T-helper 22 cell (primary cell): ENCODE results near the gene SLC6A13.
"Not testable (repeated sequence)": the region's sequence is repeated elsewhere in the genome, so short reads cannot be mapped to it uniquely, and the experiment has no call there.

Experiments
- DNase-seq: peaks from one replicate; pipeline ENCODE4 v3.0.0-alpha.2; 2020; ENCODE audit warnings: low read depth

The SLC6A13 gene

DNA sequence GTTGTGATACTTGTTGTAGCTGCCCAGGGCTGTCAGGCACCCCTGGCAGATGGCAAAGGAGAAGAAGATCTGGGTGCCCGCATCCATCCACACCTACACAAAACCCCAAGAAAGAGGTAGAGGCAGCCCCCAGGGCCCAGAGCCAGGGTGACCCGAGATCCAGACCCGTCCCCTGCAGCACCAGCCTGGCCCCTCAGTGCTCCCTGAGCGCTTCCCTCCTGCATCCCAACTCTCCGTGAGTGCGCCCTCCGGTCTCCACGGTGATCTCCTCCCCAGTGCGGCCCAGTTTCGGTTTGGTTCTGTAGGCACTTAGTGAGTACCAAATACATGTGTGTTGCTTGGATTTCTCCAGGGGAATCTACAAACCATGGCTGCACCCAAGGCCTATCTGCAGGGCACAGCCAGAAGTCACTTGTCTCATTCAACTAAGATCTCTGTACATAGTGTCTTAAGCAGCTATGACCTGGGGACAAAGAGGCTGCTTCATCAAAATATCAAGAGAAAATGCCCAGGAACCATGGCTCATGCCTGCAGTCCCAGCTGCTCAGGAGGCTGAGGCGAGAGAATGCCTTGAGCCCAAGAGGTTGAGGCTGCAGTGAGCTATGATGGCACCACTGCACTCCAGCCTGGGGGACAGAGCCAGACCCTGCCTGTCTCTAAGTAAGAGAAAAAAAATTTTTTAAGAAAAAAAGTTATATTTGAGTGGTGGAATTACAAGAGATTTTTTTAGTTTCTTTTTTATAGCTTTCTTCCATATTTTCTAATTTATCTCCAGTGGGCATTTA, 64.5 kb downstream of the SLC6A13 start:
- no peak for DNase-seq

DNA sequence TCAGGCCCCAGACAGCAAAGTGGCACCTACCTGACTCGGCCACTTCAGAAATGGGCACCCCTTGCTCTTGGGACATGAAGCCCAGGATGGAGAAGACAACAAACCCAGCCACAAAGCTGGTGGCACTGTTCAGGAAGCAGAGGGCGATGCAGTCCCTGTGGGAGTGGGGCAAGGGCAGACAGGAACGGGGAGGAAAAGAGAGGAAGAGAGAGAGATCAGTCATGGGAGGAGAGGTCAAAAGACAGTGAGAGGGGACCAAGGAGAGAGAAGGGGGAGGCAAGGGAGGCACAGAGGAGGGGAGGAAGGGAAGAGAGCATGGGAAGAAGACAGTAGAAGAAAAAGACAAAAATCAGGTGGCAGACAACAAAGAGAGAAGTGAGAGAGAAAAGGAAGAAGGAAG, 65.3 kb downstream of the SLC6A13 start:
- DNase-seq: no peak

DNA sequence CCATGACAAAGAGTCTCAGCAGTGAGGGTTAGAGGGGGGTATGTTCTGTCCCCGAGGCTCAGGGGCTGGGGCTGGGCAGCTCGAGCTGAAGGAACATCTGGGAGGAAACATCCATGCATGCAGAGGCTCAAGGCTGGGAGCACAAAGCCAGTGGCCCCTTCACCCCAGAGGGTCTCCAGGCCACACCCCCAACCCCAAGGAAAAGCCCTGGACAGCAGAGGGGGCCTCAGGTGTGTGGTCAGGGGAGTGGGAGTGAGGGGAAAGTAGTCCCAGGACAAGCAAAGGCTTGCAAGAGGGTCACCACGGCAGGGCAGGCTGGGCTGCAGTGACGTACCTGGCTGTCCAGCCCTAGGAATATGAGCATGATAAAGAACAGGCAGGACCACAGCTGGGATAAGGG, 66.2 kb downstream of the SLC6A13 start:
- no peak for DNase-seq

DNA sequence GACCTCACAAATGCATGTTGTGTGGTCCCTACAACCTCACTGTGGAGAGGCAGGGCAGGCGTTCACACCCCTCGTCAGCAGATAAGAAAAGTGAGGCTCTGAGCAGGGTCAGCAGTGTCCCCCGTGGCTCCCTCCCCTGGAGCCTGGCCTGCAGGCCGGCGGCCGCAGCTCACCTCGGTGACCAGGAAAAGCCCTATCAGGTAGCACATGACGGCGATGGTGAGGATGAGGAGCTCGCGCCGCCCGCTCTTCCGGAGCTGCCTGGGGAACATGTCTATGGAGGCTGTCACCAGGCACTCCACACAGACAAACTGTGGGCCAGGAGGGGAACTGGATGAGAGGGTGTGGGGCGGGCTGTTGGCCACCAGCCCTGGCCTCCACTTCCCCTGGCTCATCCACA, 66.7 kb downstream of the SLC6A13 start:
- DNase-seq: no peak

DNA sequence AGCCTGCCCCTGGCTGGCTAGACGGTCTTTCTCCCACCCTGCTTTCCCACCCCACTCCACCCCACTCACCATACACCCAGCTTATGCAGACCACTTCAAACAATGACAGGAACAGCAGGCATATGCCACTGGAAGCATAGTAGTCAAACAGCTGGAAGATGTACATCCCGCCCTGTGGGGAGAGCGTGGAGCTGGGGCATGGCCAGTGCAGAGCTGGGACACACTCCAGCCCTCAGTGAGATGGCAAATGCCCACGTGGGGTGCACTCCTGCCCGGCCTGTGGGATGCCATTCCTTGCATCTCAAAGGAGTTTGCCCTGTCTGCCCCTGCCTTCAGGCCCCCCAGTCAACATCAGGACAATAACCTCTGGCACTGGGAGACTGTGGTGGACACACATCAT, 67.5 kb downstream of the SLC6A13 start:
- no peak for DNase-seq

DNA sequence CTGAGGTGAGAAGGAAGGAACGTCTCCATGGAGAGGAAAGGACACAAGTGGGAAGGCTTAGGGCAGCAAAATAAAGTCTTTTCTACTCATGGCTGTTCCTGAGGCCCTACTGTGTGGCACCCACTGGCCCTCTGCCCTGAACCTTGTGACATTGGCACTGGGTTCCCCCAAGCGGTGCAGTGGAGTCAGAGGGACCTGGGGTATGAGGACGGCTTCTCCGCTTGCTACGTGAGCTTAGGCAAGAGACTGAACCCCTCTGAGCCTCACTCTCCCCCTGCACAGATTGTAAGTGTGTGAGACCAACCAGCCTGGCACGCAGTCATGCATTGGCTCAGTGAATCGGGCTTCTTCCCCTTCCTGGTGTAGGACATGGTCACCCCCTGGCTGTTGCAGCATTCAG, 68.4 kb downstream of the SLC6A13 start:
- no peak for DNase-seq

DNA sequence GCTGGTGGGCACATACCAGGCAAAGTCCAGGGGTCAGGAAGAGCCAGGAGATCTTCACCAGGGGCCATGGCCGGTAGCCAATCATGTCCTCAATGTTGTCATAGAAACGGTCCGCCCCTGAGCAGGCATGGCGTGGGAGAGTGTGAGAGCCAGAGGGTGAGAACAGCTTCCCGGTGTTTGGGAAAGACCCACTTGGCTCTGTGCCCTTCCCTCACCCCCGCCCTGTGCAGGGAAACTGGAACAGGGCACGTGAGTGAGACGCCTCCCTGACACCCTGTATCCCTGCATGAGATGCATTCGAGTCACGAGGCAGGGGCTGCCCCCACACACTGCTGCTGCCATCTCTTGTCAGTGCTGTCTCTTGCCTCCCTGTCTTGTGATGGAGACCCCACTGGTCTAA, 69.4 kb downstream of the SLC6A13 start:
- no peak for DNase-seq

DNA sequence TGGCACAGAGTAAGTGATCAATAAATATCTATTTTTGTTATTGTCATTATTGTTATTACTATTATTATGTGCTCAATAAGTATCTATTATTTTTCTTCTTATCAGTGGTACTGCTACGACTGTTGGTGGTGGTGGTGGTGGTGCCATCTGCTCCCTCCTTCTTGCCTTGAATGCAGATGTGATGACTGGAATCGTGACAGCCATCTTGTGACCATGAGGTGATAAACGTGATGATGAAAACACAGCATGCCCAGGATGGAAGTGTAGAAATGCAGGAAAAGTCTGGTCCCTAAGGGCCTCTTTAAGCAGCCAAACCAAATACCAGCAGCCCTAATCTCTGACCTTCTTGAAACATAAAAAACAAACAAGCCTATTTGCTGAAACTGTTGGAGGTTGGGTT, 71.1 kb downstream of the SLC6A13 start:
- DNase-seq: no peak

DNA sequence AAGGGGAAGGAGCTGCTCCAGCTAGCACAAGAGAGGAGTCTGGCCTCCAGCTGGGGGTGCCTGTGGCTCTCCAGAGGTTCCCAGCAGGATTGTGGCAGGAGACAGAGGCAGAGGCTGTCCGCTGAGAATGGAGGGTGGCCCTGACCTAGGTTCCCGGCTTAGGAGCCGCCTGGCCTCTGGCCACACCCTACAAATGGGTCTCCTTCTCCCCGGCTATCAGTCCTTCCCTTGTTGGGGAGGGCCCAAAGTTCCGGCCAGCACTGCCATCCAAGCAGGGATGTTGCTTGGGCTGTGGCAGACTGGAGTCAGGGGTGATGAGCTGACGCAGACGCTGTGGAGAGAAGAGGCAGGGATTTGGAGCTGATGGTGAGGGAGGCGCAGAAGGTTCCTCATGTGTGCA, 71.8 kb downstream of the SLC6A13 start:
- no peak for DNase-seq

DNA sequence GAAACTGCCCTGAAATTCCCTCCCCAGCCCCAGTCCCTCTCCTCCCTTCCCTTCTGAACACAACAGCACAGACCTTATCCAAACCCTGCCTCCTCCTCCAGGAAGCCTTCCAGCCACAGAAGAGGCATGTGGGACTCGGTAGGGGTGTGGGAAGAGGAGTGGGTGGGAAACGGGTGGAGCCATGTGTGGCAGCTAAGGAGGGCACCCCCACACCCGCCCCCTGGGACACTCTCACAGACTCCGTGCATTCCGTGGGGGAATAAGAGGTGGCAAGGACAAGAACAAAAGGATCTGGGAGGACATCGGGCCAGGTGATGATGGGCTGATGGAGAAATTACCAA, 73.0 kb downstream of the SLC6A13 start:
- no peak for DNase-seq

DNA sequence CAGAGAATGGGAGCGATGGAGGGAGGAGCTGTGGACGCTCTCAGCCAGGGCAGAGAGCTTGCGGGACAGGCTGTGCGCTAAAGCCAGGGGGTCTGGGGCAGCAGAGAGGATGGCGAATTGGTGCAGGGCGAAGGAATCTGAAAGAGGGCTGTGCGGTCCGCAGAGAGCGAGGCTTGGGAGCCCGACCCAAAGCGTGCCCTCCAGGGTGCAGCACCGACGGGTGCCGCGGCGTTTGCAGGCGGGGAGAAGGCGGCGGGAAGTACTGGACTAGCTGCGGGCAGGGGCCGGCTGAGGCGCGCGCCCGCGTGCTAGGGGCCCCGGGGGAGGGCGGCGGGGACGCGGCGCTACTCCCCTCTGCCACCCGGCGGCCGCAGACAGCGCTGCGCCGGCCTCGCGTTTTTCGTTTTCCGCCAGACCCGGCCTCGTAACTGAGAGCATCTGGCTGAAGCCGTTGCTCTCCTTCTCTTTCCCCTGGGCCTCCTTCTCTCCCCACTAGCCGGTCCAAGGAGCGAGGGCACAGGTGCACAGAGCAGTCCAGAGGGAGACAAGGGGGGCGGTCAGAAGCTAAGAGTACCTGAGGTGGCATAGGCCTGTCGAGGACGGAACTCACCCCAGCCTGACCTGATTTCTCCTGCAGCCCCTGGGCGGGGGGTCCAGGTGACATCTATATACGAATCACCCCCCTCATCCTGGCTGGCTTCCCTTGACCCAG, 73.6 kb downstream of the SLC6A13 start:
- no peak for DNase-seq

DNA sequence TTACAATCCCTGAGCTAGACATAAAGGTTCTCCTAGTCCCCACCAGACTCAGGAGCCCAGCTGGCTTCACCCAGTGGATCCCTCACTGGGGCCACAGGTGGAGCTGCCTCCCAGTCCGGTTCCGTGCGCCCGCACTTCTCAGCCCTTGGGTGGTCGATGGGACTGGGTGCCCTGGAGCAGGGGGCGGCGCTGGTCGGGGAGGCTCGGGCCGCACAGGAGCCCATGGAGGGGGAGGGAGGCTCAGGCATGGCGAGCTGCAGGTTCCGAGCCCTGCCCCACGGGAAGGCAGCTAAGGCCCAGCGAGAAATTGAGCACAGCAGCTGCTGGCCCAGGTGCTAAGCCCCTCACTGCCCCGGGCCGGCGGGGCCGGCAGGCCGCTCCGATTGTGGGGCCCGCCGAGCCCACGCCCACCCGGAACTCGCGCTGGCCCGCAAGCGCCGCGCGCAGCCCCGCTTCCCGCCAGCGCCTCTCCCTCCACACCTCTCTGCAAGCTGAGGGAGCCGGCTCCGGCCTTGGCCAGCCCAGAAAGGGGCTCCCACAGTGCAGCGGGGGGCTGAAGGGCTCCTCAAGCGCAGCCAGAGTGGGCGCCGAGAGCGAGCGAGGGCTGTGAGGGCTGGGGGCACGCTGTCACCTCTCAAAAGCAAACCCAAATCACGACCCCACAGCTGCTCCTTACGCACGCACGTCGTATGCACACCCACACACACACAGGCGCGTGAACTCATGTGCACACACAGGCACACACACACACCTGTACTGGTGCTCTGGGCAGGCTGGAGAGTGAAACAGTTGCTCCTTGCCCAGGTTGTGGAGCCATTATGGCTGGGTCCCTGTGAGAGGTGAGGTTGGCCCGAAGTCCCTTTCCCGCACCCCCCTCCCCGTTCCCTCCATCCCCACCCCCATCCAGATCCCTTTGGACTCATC, 74.4 kb downstream of the SLC6A13 start:
- not testable (repeated sequence) for DNase-seq

DNA sequence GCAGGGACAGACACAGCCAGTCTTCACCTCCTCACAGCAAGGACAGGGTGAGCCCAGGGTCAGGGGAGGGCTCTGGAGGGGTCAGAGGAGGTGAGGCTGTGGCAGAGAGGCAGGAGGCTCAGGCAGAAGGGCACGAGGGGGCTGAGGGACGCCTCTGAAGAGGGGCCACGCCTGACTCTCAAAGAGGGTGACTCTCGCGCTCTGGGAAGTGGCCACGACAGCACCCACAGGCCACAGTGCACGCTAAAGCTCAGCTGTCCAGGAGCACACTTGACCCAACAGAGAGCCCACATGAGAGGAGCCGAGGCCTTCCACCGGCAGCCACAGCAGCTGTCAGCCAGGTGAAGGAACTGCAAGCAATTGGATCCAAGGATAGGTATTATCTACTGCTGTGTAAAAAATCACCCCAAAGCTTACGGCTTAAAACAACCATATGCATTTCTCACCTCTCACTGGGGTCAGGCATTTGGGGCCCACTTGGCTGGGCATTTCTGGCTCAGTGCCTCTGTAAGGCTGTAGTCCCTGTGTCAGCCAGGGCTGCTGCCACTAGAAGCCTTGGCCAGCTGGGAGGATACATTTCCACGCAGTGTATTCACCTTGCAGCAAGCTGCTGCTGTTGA, 76.5 kb downstream of the SLC6A13 start:
- DNase-seq: no peak

DNA sequence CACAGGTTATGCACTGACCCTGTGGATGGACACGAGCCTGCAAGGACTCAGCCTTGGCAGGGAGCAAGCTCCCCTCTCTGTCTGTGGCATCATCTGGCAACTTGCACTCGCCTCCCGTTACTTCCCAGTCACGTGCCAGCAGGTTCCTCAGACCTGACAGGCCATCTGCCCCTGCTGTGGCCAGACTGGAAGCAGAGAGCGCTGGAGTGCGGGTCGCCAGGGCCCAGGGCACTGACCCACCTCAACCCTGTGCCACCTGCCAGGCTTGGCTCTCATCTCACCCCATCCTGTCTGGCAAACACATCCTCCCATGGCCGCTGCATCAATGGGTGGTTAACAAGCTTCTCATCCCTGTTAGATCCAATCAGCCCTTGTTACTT, 77.1 kb downstream of the SLC6A13 start:
- DNase-seq: no peak

DNA sequence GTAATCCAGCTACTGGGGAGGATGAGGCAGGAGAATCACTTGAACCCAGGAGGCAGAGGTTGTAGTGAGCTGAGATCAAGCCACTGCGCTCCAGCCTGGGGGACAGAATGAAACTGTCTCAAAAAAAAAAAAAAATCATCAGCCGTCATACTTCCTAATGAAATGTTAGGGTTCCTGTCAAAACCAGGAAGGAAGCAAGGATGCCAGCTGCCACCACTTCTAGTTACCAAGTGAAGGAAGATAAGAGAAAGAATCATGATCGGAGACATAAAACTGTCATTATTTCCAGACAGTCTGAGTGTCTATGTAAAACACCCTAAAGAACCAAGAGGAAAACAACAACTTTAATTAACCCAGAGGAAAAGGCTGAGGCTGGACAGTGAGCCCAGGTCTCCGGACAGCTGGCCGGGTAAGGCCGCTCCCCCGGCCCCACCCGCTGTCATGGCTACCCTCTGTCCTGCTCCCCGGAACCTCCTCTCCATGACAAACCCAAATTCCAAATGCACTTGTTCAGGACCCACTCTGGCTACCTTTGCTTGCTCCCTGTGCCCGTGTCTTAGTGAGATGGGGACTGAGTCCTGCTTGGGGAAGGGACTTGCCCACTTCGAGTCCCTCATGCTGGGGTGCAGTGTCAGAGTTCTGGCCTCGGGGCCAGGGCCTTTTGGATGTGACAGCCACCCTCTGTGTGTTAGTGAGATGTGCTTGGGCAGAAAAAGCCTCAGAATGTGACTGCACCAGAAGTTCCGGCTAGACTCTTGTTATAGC, 77.6 kb downstream of the SLC6A13 start:
- DNase-seq: no peak

DNA sequence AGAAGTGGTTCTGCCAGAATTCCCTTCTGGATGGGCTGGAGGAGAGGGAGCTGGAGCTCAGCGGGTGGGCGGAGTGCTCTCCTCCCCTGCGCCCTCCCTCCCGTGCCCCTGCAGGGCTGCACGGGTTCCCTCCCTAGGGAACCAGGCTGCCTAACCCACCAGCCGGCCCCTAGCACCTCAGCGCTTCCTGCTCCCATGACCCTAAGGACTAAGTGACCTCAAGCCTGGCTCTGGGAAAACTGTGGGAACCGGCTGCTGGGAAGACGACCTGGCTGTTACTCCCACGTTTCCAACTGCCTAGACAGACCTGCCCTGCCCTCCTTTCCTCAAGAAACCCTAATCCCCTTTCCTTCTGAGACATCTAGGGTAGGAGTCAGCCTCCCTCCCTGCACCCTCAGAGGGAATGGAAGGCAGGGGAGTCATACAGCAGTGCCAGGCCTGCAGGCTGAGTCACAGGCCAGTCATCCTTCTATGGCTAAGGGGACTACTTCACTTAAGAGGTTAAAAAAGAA, 80.2 kb downstream of the SLC6A13 start:
- DNase-seq: no peak

DNA sequence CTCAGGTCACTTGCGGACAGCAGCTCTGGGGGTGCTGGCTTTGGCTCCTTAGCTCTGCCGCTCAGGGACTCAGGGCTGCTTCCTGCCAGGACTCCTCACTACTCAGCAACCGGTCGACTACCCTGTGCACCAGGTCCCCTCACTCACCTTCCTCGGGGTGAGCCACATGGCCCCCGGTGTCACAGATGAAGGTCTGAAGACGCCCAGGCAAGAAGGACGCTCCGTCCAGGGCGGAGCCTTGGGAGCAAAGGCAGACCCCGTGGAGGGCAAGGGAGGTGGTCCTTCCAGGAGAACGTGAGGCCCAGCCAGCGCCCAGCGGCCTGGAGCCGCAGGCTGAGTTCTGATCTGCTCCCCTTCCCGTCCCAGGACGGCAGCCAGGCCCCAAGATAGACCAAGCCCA, 80.7 kb downstream of the SLC6A13 start:
- DNase-seq: no peak

DNA sequence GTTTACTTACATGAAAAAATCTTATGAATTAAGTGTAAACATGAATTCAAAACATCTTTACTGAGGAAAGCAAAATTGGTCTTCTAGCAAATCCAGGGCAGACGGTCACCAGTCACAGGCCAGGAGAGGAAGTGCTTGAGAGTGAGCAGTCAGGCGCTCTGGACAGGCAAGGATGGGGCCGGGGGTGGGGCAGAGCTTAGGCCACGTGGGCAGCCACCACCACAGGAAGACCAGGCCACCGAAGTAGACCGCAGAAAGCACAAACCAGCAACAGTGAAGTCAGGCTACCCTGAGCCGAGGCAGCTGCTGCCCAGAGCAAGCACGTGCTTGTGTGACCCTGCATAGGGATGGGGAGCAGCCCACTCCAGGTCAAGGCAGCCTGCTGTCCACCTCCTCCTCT, 82.2 kb downstream of the SLC6A13 start:
- no peak for DNase-seq

DNA sequence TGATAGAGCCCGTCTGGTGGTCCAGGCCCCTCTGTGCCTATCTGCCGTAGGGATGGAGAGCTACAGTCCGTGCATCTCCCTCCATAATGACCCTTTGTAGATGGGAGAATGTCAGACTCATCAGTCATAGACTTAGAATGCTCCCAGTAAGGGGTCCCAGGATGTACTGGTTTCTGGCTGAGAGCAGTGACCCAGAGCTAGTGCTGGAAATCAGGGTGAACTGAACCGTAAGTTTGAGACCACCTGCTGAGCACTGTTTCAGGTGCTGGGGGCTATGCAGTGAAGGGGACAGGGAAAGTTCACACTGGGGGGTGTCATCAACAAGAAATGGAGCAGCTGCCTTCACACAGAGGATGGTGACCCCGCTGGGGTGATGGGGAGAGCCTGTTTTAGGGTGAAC, 82.8 kb downstream of the SLC6A13 start:
- no peak for DNase-seq

DNA sequence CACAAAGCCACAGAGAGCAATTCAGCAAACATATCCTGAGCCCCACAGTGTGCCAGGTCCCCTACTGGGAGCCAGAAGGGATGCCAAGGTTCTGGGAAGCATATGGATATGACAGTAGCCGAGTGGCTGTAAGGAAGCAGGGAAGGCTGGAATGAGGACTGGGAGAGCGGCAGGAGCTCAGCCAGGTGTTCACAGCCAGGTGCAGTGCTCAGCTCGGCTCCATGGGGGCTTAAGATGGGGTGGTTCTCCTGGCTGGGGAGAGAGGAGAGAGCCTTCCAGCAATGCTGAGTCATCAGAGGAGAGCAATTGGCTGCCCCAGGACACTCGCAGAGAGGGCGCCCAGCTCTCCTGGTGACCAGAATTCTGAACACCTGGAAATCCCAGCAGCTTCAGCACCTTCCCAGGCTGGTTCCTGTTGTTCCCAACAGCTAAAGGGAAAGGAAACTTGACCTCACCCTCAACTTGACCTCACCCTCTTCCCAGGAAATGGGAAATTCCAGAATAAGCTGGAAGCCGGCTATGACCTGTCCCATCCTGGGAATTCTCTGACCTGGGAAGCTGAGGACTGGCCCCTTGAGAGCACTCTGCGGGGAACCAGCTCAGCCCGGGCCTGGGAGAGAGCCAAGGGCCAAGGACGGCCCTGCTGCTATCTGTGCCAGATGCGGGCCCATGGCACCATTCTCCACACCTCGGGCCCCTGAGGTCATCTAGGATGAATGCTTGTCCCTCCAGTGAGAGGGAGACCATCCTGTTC, 83.3 kb downstream of the SLC6A13 start:
- DNase-seq: no peak

DNA sequence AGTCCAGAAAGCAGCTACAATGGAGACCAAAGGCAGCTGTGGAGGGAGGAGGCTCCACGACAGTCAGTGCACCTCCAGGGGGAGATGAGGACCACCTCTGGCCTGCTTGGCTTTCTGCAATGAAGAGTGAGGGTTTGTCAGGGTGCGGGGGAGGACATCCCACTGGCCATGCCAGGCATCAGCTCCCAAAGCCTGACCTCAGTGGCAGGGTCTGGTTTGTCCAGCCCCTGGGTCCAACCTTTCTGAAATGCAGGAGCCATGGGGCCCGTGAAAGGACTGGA, 83.9 kb downstream of the SLC6A13 start:
- no peak for DNase-seq
